Spinal cord (tissue), 10 donors: ENCODE results near the gene MAEL. TPM values are rescaled to one million over a fixed set of nuclear protein-coding genes. Genes with fewer than 3 reads are reported as not detected.

Experiments used
- DNase-seq, 6 donors: peaks; one replicate each; pipeline versions ENCODE4 v3.0.0 to v3.0.0-alpha.2; 2013 to 2015; ENCODE audit warnings: low spot score in 6 of 6, low read depth in 4 of 6
- H3K27ac ChIP-seq: one replicate; pipeline ENCODE4 v1.5.1; 2013; ENCODE audit warnings: low read depth, low read length, control low read depth
- H3K27me3 ChIP-seq: one replicate; pipeline ENCODE4 v1.6.1; 2013; ENCODE audit warnings: low read length; ENCODE audit not compliant: control insufficient read depth, insufficient read depth
- H3K36me3 ChIP-seq: one replicate; pipeline ENCODE4 v1.6.1; 2013; ENCODE audit warnings: low read length; ENCODE audit not compliant: control insufficient read depth, insufficient read depth
- H3K4me1 ChIP-seq: one replicate; pipeline ENCODE4 v1.6.1; 2013; ENCODE audit warnings: low read length; ENCODE audit not compliant: control insufficient read depth, insufficient read depth
- H3K4me3 ChIP-seq: one replicate; pipeline ENCODE4 v1.5.1; 2013; ENCODE audit warnings: low read depth, low read length, control low read depth
- H3K9me3 ChIP-seq: one replicate; pipeline ENCODE4 v1.6.1; 2013; ENCODE audit warnings: low read length; ENCODE audit not compliant: control insufficient read depth, insufficient read depth
- WGBS: methylation state at CpG from one replicate; pipeline ENCODE4 v1.1.5; 2013; ENCODE audit warnings: missing lambda C conversion rate; ENCODE audit not compliant: insufficient coverage; 5-methylcytosine and 5-hydroxymethylcytosine counted together
- long read RNA-seq, 4 donors: transcript quantifications; one replicate each; lab custom pipeline, GENCODE V29; 2026
- polyA plus RNA-seq, 2 donors: library from polyadenylated mRNA; unstranded; fragments of 120-200 nt; gene quantifications; one replicate each; pipeline ENCODE4 v1.2.1, GENCODE V29; 2013; ENCODE audit not compliant: insufficient read length in 2 of 2
- total RNA-seq, 2 donors: library from RNA; depleted of rRNA in 1 of 2; stranded (reverse); fragments of 120-200 nt in 1 of 2; fragments of >200 nt in 1 of 2; gene quantifications; one replicate each; pipeline versions ENCODE4 v1.2.3 to v1.2.4, GENCODE V29; 2013 to 2014
- donor health status: healthy.

The MAEL gene
- total RNA-seq, result 1 to 10 TPM; 1.5 to 2.8 TPM
- 1 to 10 TPM; 2.9 to 3.5 TPM for polyA plus RNA-seq
- long read RNA-seq, donor 1, result 0 reads
- long read RNA-seq, donor 2, result 0 reads
- long read RNA-seq, donor 3, result 0 reads
- long read RNA-seq, donor 4, result 0 reads

DNA sequence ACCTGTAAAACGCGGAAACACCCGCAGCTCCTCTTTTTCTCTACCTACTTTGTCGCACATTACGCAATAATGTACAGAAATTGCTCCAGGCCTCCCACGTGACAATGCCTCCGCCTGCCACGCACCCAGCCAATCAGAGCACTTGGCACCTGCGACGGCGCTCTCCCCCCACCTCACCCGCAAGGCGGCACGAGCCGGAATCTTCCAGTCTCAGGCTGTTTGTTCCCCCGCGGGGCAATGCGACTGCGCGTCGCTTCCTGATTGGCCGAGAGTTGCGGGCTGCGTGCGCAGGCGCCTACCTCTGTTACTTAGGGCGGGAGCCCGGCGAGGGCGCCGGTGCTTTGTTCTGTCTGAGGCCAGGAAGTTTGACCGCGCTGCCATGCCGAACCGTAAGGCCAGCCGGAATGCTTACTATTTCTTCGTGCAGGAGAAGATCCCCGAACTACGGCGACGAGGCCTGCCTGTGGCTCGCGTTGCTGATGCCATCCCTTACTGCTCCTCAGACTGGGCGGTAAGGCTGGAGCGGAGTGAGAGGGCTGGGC, at the start of gene MAEL:
TSS of gene MAEL (plus strand) at position 307 of the 542 bp plus-strand sequence. CDS start at position 380, 73 bp downstream.
- 93% methylated on average over 45 of the region's 45 CpGs for WGBS

DNA sequence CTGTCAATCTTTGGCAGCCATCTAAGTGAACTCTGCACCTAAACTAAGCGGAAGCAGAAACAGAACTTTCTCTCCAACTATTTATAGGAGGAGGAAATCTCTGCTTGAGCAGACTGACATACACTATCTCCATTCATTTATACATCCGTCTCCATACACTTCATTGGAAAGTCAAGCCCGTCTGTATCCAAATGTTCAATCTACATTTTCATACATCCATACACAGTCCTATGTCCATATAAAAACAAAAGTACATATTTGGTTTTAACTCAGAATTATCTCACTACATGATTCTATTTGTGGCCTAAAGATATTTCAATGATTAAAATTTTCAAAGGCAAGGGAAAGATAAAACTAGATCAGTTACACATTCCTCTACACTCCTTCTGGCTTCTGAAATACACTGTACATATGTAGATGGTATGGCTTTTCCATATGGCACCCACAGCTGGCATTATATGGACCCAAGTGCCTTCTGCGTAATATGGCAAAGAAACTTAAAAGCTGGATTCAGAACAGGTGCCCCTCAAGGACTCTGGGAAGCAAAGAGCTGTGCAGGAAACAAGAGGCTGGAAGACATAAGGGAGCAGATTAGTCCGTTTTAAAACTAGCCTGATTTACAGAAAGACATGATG, 49.2 kb upstream of the MAEL start:
- WGBS, result 100% methylated on average over 2 of the region's 5 CpGs
- no peaks in the 10 kb centered on the region for H3K9me3 ChIP-seq
- H3K27me3 ChIP-seq, result peaks cover 2% of the 10 kb centered on the region
- H3K36me3 ChIP-seq, result peaks cover 7% of the 10 kb centered on the region
- peaks cover 2% of the 10 kb centered on the region for H3K4me1 ChIP-seq
- H3K4me3 ChIP-seq, result no peak overlapping the region
- no peak overlapping the region for H3K27ac ChIP-seq
- peak in 1 of 6 donors; percentile 79 for DNase-seq

More for the DNA sequence above, at the start of gene MAEL:
- no peaks in the 10 kb centered on the region for H3K36me3 ChIP-seq
- no peak for DNase-seq
- H3K9me3 ChIP-seq, result no peaks in the 10 kb centered on the region
- no peaks in the 10 kb centered on the region for H3K4me1 ChIP-seq
- no peak within 1 kb of the TSS for H3K4me3 ChIP-seq
- H3K27me3 ChIP-seq, result no peaks in the 10 kb centered on the region
- no peak within 1 kb of the TSS for H3K27ac ChIP-seq

DNA sequence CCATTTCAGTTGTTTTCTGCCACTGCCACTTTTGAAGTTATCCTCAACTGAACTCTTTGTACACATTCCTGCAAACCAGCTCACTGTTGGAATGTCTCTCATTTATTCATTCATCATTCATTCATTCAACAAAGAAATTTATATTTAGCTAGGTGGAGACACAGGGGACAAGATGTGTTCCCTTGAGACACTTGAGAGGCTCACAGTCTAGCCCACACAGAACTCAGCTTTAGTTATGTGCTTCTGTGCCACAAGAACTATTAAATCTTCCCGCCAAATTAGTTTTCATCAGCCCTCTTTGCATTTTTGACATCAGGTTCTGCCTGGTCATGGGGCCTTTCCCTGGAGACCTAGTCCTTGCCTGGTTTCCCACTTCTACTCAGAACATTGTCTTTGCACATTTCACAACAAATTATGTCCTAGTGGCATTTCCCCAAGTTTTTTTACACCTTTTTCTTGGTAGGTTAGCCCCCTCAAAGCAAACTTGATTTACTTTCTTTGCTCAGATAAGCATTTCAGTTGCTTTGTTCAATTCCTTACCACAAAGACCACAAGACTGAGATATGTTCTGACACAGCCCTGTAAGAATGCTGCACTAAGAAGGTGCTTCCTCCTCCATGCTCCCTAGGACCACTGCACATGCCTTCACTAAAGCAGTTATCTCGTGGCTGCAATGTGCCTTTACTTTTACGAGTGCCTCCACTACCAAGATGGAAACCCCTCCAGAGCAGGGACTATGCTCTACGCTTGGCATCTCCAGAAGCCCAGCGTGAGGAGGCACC, 44.7 kb upstream of the MAEL start:
- 74% methylated on average over 5 of the region's 5 CpGs for WGBS
- no peaks in the 10 kb centered on the region for H3K27me3 ChIP-seq
- no peak overlapping the region for H3K4me3 ChIP-seq
- no peak overlapping the region for H3K27ac ChIP-seq
- H3K36me3 ChIP-seq, result no peaks in the 10 kb centered on the region
- DNase-seq, result no peak
- H3K4me1 ChIP-seq, result peaks cover 17% of the 10 kb centered on the region
- H3K9me3 ChIP-seq, result no peaks in the 10 kb centered on the region

DNA sequence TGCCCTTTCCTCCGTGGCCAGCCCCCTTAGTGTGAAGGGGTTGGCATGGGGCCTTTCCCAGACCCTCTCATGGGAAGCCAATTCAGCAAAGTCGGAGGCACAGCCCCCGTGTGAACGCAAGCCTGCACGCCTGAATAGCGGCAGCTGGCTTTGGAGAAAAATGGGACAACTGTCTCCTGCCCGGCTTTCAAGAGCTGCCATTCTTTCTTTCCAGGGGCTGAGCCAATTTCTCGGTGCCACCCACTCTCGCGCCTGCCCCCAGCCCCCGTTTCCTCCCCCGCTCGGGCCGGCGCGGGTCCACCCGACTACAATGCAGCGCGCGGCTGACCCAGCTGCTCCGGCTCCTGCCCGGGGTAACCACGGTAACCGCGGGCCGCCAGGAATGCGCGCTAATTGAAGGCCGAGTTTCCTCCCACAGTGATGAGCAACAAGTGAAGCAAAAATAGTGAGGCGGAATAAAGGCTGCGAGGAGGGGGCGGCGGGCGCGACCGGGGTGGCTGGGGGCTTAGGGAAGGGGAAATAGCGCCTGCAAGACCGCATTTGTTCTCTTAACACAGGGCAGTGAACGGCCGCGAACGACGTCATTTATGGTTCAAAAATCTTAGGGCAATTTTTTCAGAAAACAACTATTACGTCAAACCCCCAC, 41.6 kb upstream of the MAEL start:
- peak; percentile 64 to 95 (median 79) for DNase-seq
- Histone ChIP-seq H3K27ac (peak overlapping the region; percentile 76), H3K27me3 (no peaks in the 10 kb centered on the region), H3K4me3 (peak overlapping the region; percentile 19), H3K36me3 (no peaks in the 10 kb centered on the region), H3K4me1 (peaks cover 25% of the 10 kb centered on the region), H3K9me3 (no peaks in the 10 kb centered on the region)
- WGBS, result under 1% methylated on average over 43 of the region's 44 CpGs

- H3K36me3 ChIP-seq, result no peaks in the 10 kb centered on the region
- peaks cover 25% of the 10 kb centered on the region for H3K4me1 ChIP-seq
- no peaks in the 10 kb centered on the region for H3K27me3 ChIP-seq
- WGBS, result 73% methylated on average over 2 of the region's 2 CpGs
- H3K4me3 ChIP-seq, result no peak overlapping the region
- no peak overlapping the region for H3K27ac ChIP-seq
- H3K9me3 ChIP-seq, result no peaks in the 10 kb centered on the region
- DNase-seq, result no peak
These were observed 40.2 kb upstream of the MAEL start for GRCh38 chr1:166948856-166949350.

- H3K27me3 ChIP-seq, result no peaks in the 10 kb centered on the region
- H3K9me3 ChIP-seq, result no peaks in the 10 kb centered on the region
- DNase-seq, result peak in 5 of 6 donors; percentile 63 to 93 (median 76)
- H3K4me1 ChIP-seq, result peaks cover 22% of the 10 kb centered on the region
- 11% methylated on average over 2 of the region's 2 CpGs for WGBS
- H3K4me3 ChIP-seq, result no peak overlapping the region
- no peaks in the 10 kb centered on the region for H3K36me3 ChIP-seq
- peak overlapping the region; percentile 30 for H3K27ac ChIP-seq
These were observed 38.9 kb upstream of the MAEL start for GRCh38 chr1:166950156-166950555.

DNA sequence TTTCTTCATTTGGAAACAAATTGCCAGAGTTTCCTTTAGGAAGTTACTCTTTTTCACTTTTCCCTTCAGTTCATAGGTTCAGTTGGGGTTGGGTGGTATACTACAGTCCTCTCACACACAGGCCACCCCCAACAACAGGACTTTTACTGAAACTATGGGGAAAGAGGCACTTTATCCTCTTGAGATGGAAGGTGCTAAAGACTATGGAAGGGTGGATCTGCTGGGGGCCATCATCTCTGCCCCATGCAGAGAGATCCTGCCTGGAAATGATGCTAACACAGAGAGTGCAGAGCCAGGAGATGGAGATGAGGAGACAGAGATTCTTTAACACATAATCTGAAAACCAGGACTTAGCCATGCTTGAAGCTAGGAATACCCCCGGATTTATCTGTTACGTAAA, 38.0 kb upstream of the MAEL start:
- WGBS, result no CpG with 5 or more reads among the region's 2 CpGs
- H3K9me3 ChIP-seq, result no peaks in the 10 kb centered on the region
- H3K4me3 ChIP-seq, result no peak overlapping the region
- no peak overlapping the region for H3K27ac ChIP-seq
- no peaks in the 10 kb centered on the region for H3K36me3 ChIP-seq
- H3K27me3 ChIP-seq, result no peaks in the 10 kb centered on the region
- H3K4me1 ChIP-seq, result peaks cover 22% of the 10 kb centered on the region
- no peak for DNase-seq

GRCh38 chr1:166952002-166952746, 36.9 kb upstream of the MAEL start:
- DNase-seq, result peak in 1 of 6 donors; percentile 68
- WGBS, result 57% methylated on average over 1 of the region's 4 CpGs

DNA sequence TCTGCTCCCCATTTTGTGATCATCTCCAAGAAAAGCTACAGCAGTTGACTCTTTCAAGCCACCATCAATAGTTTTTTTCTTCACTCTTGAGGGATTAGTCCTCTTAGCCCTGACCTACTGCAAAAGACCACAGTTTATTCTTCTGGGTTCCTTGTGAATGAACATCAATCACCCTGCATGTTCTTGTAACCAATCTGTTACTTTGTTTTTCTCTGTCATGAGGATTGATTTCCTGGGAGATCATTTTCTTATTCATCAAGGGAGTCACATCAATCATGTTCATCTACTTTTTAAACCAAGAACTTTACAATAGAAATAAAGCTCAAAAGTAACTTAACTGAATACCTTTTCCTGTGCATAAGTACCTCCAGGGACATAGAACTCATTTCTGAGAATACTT, 35.6 kb upstream of the MAEL start:
- Histone ChIP-seq H3K4me1 (peaks cover 7% of the 10 kb centered on the region), H3K36me3 (no peaks in the 10 kb centered on the region), H3K9me3 (no peaks in the 10 kb centered on the region), H3K4me3 (no peak overlapping the region), H3K27ac (no peak overlapping the region), H3K27me3 (no peaks in the 10 kb centered on the region)
- no peak for DNase-seq

More at GRCh38 chr1:166952002-166952746, 36.9 kb upstream of the MAEL start:
- Histone ChIP-seq H3K27me3 (no peaks in the 10 kb centered on the region), H3K9me3 (no peaks in the 10 kb centered on the region), H3K27ac (no peak overlapping the region), H3K4me3 (no peak overlapping the region), H3K36me3 (no peaks in the 10 kb centered on the region), H3K4me1 (peaks cover 20% of the 10 kb centered on the region)
